Measurements from ENCODE around the gene MDFI. TPM values are rescaled to one million over a fixed set of nuclear protein-coding genes. Genes with fewer than 3 reads are reported as not detected.

Gene MDFI
- total RNA-seq, 1 donor from 2014 or later, result 48.3 TPM

DNA sequence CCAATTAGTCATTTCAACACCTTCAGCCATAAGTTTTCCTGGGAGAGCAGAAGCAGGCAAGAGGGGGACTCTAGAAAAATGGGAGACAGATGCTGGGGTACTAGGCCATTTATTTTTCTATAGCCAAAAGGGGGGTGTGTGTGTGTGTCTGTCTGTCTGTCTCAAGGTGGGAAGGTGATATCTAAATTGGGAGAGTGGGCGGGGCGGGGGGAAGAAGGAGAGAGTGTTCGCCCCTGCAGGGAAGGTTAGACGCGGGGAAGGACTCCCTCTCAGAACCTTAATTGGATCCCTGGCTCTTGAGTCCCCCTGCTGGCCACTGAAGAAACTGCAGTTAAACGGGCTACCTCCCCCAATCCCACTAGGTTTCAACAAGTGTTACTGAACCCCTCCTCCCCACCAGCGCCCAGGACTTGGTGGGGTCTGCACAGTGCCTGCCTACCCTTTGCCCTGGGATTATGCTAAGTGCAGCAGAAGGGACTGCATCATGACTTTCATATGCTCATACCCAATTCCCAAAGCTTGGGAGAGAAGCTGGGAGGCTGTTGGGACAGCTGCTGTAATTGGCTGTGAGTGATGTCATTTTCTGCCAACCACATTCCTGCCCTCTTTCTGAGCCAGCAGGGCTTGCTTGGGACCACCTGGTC is 46.3 kb upstream of the MDFI start:
- TF ChIP-seq, protein P1, sequence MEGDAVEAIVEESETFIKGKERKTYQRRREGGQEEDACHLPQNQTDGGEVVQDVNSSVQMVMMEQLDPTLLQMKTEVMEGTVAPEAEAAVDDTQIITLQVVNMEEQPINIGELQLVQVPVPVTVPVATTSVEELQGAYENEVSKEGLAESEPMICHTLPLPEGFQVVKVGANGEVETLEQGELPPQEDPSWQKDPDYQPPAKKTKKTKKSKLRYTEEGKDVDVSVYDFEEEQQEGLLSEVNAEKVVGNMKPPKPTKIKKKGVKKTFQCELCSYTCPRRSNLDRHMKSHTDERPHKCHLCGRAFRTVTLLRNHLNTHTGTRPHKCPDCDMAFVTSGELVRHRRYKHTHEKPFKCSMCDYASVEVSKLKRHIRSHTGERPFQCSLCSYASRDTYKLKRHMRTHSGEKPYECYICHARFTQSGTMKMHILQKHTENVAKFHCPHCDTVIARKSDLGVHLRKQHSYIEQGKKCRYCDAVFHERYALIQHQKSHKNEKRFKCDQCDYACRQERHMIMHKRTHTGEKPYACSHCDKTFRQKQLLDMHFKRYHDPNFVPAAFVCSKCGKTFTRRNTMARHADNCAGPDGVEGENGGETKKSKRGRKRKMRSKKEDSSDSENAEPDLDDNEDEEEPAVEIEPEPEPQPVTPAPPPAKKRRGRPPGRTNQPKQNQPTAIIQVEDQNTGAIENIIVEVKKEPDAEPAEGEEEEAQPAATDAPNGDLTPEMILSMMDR (IDR thresholded peaks at IDR 0.05; ENCODE audit: unreplicated experiment), result peak; percentile 88
- no peak overlapping the region for H3K4me3 Mint-ChIP-seq (ENCODE audit: low read depth)
- DNase-seq (ENCODE audit: low spot score, unreplicated experiment), result peak; percentile 76
- H3K27ac Mint-ChIP-seq, result peak overlapping the region; percentile 62
- no peaks in the 10 kb centered on the region for H3K27me3 Mint-ChIP-seq
- H3K9me3 Mint-ChIP-seq (ENCODE audit: low read depth), result no peaks in the 10 kb centered on the region
- peaks cover 9% of the 10 kb centered on the region for H3K4me1 Mint-ChIP-seq (ENCODE audit: low read depth)
- peaks cover 34% of the 10 kb centered on the region for H3K36me3 Mint-ChIP-seq (ENCODE audit: insufficient read depth)

DNA sequence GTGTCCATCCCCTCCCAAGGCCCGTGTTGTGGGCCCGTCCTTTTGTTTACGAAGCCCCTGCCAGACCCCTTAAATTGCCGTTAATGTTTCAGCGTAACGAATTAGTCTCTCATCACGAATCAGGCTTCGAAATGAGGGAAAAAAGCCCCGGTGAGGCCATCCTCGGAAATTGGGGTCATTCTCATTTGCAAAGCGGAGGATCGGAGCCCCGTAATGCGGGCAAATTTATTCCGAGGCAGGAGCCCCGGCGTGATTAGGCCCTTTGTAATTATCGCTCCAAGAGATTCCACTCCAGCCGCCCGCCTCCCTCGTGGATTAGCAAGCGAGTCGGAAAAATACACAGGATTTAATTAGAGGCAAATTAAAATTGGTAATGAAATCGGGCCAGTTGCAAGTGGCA is 44.9 kb upstream of the MDFI start:
- H3K27me3 Mint-ChIP-seq, result no peaks in the 10 kb centered on the region
- no peak overlapping the region for H3K27ac Mint-ChIP-seq

DNA sequence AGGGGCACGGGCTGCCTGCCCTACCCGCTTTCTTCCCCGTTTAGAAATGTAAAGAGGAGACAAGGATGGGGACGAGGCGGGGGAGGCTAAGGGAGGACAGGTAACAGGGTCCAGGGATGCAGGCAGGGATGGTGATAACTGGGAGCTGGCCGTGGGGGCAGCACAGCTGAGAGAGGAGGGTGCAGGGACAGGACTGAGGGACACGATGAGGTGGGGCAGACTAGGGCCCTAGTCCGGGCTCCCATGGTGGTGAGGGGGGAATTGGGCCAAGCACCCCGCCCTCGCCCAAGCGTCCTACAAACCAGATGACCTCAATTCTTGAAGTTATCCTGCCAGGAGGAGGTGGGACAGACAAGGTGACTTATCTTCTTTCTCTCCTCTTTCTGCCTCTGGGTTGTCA is 44.4 kb upstream of the MDFI start:
- Mint-ChIP-seq H3K27me3 (no peaks in the 10 kb centered on the region), H3K36me3 (ENCODE audit: insufficient read depth) (peaks cover 31% of the 10 kb centered on the region), H3K27ac (no peak overlapping the region), H3K4me1 (ENCODE audit: low read depth) (peaks cover 5% of the 10 kb centered on the region), H3K4me3 (ENCODE audit: low read depth) (no peak overlapping the region), H3K9me3 (ENCODE audit: low read depth) (no peaks in the 10 kb centered on the region)
- DNase-seq (ENCODE audit: low spot score, unreplicated experiment), result no peak
- TF ChIP-seq, protein P1 (IDR thresholded peaks at IDR 0.05; ENCODE audit: unreplicated experiment), result no peak

More for the DNA sequence above, 44.9 kb upstream of the MDFI start:
- no peak overlapping the region for H3K4me3 Mint-ChIP-seq (ENCODE audit: low read depth)
- peaks cover 5% of the 10 kb centered on the region for H3K4me1 Mint-ChIP-seq (ENCODE audit: low read depth)
- no peak for DNase-seq (ENCODE audit: low spot score, unreplicated experiment)
- TF ChIP-seq, protein P1 (IDR thresholded peaks at IDR 0.05; ENCODE audit: unreplicated experiment), result no peak
- H3K9me3 Mint-ChIP-seq (ENCODE audit: low read depth), result no peaks in the 10 kb centered on the region
- peaks cover 32% of the 10 kb centered on the region for H3K36me3 Mint-ChIP-seq (ENCODE audit: insufficient read depth)

DNA sequence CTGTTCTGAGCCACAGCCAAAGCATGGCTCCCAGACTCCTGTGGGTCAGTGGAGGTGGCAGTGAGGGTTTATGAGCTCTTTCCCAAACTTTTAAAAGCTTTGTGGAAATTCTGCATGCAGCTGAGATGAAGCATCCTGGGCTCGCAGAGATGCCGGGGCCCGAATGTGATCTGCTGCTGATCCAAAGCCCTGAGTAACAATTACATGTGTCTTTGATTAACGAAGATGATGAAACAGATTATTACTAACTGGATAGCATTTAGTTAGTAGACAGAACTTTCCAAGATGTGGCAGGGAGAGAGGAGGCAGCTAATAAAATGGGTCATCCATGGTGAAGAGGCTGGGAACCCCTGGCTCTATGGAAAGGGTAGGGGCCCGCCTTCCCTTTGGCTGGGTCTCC is 43.9 kb upstream of the MDFI start:
- Mint-ChIP-seq H3K4me3 (ENCODE audit: low read depth) (no peak overlapping the region), H3K27ac (no peak overlapping the region), H3K27me3 (no peaks in the 10 kb centered on the region), H3K4me1 (ENCODE audit: low read depth) (peaks cover 5% of the 10 kb centered on the region), H3K36me3 (ENCODE audit: insufficient read depth) (peaks cover 31% of the 10 kb centered on the region), H3K9me3 (ENCODE audit: low read depth) (no peaks in the 10 kb centered on the region)
- TF ChIP-seq, protein P1 (IDR thresholded peaks at IDR 0.05; ENCODE audit: unreplicated experiment), result no peak
- no peak for DNase-seq (ENCODE audit: low spot score, unreplicated experiment)

DNA sequence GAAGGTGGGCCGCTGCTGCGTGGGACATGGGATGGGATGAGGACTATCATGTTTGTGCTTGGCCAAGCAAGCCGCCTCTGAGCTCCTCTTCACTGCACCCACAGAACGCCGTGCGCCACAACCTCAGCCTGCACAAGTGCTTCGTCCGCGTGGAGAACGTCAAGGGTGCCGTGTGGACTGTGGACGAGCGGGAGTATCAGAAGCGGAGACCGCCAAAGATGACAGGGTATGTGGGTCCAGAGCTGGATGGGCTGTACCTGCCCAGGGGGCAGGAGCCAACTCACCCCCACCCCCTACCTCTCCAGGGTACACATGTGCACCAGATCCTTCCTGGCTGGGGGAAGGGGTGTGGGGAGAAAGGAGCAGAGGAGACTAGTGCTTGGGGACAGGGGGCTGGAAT is 43.5 kb upstream of the MDFI start:
- Mint-ChIP-seq H3K36me3 (ENCODE audit: insufficient read depth) (peaks cover 31% of the 10 kb centered on the region), H3K4me3 (ENCODE audit: low read depth) (no peak overlapping the region), H3K27me3 (no peaks in the 10 kb centered on the region), H3K9me3 (ENCODE audit: low read depth) (no peaks in the 10 kb centered on the region), H3K4me1 (ENCODE audit: low read depth) (peaks cover 5% of the 10 kb centered on the region), H3K27ac (no peak overlapping the region)
- TF ChIP-seq, protein P1 (IDR thresholded peaks at IDR 0.05; ENCODE audit: unreplicated experiment), result no peak
- DNase-seq (ENCODE audit: low spot score, unreplicated experiment), result no peak
